HepG2 (cell line): ENCODE data around the gene PAK2. TPM values are rescaled to one million over a fixed set of nuclear protein-coding genes. Genes with fewer than 3 reads are reported as not detected.

ENCODE experiments used
- BHLHE40 ChIP-seq: IDR thresholded peaks from 2 replicates; pipeline ENCODE4 v1.6.1; 2011; ENCODE audit warnings: low read length, improper control_type of control experiment
- CBFB ChIP-seq: sonication (generic); formaldehyde crosslinking; IDR thresholded peaks from 2 replicates; pipeline ENCODE4 v1.4.0; 2020; ENCODE audit warnings: missing genetic modification reagents
- IRF2 ChIP-seq: IDR thresholded peaks from 2 replicates; pipeline ENCODE4 v1.6.1; 2018; ENCODE audit warnings: missing genetic modification reagents, missing compliant biosample characterization
- KDM5A ChIP-seq: fragments of 200-600 bp; sonication (generic); IDR thresholded peaks from 2 replicates; pipeline ENCODE4 v1.7.0; 2018; ENCODE audit warnings: antibody characterized with exemption, mild to moderate bottlenecking, low read length, borderline replicate concordance
- MTA3 ChIP-seq: sonication (generic); formaldehyde crosslinking; IDR thresholded peaks from 2 replicates; pipeline ENCODE4 v1.4.0; 2020; ENCODE audit warnings: missing genetic modification reagents
- RAD51 ChIP-seq: fragments of 450-650 bp; IDR thresholded peaks from 2 replicates; pipeline ENCODE4 v1.6.1; 2016; ENCODE audit warnings: borderline replicate concordance
- TP53 ChIP-seq: sonication (generic); formaldehyde crosslinking; conservative IDR thresholded peaks from 2 replicates; pipeline ENCODE4 v1.4.0; 2020; ENCODE audit warnings: missing genetic modification reagents
- XRCC5 ChIP-seq: fragments of 200-400 bp; formaldehyde crosslinking; optimal IDR thresholded peaks from 2 replicates; pipeline ENCODE3; 2017; ENCODE audit warnings: mild to moderate bottlenecking, low read length
- ZNF160 ChIP-seq: sonication (generic); formaldehyde crosslinking; IDR thresholded peaks from 2 replicates; pipeline ENCODE4 v1.8.0; 2022; ENCODE audit warnings: mild to moderate bottlenecking, inconsistent platforms, missing genetic modification reagents
- ZNF205 ChIP-seq: IDR thresholded peaks from 2 replicates; pipeline ENCODE4 v1.6.1; 2018; ENCODE audit warnings: missing biosample characterization, missing genetic modification reagents
- ZNF263 ChIP-seq: sonication (generic); formaldehyde crosslinking; IDR thresholded peaks from 2 replicates; pipeline ENCODE4 v1.4.0; 2020; ENCODE audit warnings: missing genetic modification reagents
- ZNF343 ChIP-seq: sonication (generic); formaldehyde crosslinking; IDR thresholded peaks from 2 replicates; pipeline ENCODE4 v1.4.0; 2020; ENCODE audit warnings: mild to moderate bottlenecking, missing genetic modification reagents
- ZNF672 ChIP-seq: sonication (generic); formaldehyde crosslinking; IDR thresholded peaks from 2 replicates; pipeline ENCODE4 v1.8.1; 2022; ENCODE audit warnings: missing genetic modification reagents
- ZNF747 ChIP-seq: sonication (generic); formaldehyde crosslinking; IDR thresholded peaks from 2 replicates; pipeline ENCODE4 v1.8.1; 2023; ENCODE audit warnings: missing genetic modification reagents, mild to moderate bottlenecking, borderline replicate concordance
- polyA plus RNA-seq, 8 experiments: library from polyadenylated mRNA; depleted of rRNA in 3 of 8; stranded (reverse) in 7 of 8; unstranded in 1 of 8; fragments of >200 nt; fragmentation: Illumina TruSeq in 4 of 8; extraction: Trizol in 4 of 8; gene quantifications; 2 replicates each; pipeline versions ENCODE4 v1.2.1 to v1.2.3, GENCODE V29; 2011 to 2016; ENCODE audit warnings: low read depth in 4 of 8, missing spikeins in 1 of 8, mixed read lengths in 1 of 8; ENCODE audit not compliant: insufficient read depth in 1 of 8
- total RNA-seq, 5 experiments: library from RNA; depleted of rRNA; stranded (reverse); fragments of >200 nt; fragmentation: Illumina TruSeq; extraction: Trizol; gene quantifications; 2 replicates each; pipeline ENCODE4 v1.2.3, GENCODE V29; 2016; ENCODE audit warnings: low read depth in 1 of 5
- TF ChIP-seq, protein P1 (sequence below): IDR thresholded peaks from 2 replicates; pipeline ENCODE4 v1.6.1; 2016
- TF ChIP-seq, protein P2 (sequence below): IDR thresholded peaks from 2 replicates; pipeline ENCODE4 v1.6.1; 2016; ENCODE audit warnings: low read depth, missing genetic modification reagents, missing compliant biosample characterization
- TF ChIP-seq, protein P3 (sequence below): sonication (generic); formaldehyde crosslinking; IDR thresholded peaks from 2 replicates; pipeline ENCODE4 v1.4.0; 2020; ENCODE audit warnings: missing genetic modification reagents, borderline replicate concordance
- TF ChIP-seq, protein P4 (sequence below): sonication (generic); formaldehyde crosslinking; IDR thresholded peaks from 2 replicates; pipeline ENCODE4 v1.9.0; 2022; ENCODE audit warnings: missing genetic modification reagents, mild to moderate bottlenecking, borderline replicate concordance

PAK2 gene
- total and polyA plus RNA-seq, 2 of the 13 experiments (the other 11 are each of a cell fraction or from before 2014, with no cell fraction given), result 23.0 to 24.7 TPM

DNA sequence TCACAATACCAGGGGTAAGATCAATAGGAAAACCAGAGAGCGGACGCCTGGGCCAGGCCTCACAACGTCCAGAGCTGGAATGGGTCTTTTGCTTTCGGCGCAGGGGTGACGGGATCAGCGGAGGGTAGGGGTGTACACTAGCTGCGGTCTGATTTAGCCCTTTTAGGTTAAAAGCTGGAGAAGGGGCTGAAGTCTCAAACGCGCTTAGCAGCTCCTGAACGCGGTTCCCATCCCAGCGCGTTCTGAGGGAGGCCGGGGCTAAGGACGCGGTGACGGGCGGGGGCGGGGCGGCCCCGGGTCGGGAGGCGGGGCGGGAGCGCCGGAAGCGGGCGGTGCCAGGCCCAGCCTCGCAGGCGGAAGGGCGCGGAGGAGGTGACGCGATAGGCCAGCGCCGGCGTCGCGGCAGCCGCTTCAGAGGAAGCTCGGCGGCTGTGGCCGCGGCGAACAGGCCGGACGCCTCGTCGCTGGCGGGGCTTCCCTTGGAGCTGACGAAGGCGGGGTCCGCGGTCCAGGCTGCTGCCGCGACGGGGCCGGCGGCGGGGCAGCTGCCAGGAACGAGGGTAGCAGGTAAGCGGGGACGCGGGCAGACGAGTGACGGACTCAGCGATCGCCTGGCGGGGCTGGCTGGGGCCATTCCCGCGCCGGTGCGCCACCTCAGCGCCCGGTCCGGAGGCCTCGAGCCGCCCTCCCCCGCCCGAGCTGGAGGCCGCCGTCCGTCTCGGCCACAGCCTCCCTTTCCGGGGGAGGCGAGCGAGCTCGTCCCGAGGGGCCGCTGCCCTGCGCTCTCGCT is 128.0 kb downstream of the PAK2 start, which contains the start of gene SENP5 (continued):
- peak; percentile 83 for TF ChIP-seq ZNF343 (CRISPR knock-in tag)
- 0 out of 2 replicates have a peak, but pooled peaks have one; percentile 21 for TF ChIP-seq ZNF263 (CRISPR knock-in tag)
- TF ChIP-seq, protein P1, sequence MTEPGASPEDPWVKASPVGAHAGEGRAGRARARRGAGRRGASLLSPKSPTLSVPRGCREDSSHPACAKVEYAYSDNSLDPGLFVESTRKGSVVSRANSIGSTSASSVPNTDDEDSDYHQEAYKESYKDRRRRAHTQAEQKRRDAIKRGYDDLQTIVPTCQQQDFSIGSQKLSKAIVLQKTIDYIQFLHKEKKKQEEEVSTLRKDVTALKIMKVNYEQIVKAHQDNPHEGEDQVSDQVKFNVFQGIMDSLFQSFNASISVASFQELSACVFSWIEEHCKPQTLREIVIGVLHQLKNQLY (CRISPR knock-in tag), result no peak
- TF ChIP-seq ZNF747 (CRISPR knock-in tag), result 0 out of 2 replicates have a peak, but pooled peaks have one; percentile 2
- TF ChIP-seq KDM5A, result peak; percentile 79
- no peak for TF ChIP-seq RAD51
- TF ChIP-seq, protein P2, sequence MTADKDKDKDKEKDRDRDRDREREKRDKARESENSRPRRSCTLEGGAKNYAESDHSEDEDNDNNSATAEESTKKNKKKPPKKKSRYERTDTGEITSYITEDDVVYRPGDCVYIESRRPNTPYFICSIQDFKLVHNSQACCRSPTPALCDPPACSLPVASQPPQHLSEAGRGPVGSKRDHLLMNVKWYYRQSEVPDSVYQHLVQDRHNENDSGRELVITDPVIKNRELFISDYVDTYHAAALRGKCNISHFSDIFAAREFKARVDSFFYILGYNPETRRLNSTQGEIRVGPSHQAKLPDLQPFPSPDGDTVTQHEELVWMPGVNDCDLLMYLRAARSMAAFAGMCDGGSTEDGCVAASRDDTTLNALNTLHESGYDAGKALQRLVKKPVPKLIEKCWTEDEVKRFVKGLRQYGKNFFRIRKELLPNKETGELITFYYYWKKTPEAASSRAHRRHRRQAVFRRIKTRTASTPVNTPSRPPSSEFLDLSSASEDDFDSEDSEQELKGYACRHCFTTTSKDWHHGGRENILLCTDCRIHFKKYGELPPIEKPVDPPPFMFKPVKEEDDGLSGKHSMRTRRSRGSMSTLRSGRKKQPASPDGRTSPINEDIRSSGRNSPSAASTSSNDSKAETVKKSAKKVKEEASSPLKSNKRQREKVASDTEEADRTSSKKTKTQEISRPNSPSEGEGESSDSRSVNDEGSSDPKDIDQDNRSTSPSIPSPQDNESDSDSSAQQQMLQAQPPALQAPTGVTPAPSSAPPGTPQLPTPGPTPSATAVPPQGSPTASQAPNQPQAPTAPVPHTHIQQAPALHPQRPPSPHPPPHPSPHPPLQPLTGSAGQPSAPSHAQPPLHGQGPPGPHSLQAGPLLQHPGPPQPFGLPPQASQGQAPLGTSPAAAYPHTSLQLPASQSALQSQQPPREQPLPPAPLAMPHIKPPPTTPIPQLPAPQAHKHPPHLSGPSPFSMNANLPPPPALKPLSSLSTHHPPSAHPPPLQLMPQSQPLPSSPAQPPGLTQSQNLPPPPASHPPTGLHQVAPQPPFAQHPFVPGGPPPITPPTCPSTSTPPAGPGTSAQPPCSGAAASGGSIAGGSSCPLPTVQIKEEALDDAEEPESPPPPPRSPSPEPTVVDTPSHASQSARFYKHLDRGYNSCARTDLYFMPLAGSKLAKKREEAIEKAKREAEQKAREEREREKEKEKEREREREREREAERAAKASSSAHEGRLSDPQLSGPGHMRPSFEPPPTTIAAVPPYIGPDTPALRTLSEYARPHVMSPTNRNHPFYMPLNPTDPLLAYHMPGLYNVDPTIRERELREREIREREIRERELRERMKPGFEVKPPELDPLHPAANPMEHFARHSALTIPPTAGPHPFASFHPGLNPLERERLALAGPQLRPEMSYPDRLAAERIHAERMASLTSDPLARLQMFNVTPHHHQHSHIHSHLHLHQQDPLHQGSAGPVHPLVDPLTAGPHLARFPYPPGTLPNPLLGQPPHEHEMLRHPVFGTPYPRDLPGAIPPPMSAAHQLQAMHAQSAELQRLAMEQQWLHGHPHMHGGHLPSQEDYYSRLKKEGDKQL (CRISPR knock-in tag), result no peak
- peak; percentile 16 for TF ChIP-seq XRCC5
- TF ChIP-seq CBFB (CRISPR knock-in tag), result peak; percentile 73; the same call in 1 of the 2 replicates
- no peak for TF ChIP-seq MTA3 (CRISPR knock-in tag)
- TF ChIP-seq, protein P3, sequence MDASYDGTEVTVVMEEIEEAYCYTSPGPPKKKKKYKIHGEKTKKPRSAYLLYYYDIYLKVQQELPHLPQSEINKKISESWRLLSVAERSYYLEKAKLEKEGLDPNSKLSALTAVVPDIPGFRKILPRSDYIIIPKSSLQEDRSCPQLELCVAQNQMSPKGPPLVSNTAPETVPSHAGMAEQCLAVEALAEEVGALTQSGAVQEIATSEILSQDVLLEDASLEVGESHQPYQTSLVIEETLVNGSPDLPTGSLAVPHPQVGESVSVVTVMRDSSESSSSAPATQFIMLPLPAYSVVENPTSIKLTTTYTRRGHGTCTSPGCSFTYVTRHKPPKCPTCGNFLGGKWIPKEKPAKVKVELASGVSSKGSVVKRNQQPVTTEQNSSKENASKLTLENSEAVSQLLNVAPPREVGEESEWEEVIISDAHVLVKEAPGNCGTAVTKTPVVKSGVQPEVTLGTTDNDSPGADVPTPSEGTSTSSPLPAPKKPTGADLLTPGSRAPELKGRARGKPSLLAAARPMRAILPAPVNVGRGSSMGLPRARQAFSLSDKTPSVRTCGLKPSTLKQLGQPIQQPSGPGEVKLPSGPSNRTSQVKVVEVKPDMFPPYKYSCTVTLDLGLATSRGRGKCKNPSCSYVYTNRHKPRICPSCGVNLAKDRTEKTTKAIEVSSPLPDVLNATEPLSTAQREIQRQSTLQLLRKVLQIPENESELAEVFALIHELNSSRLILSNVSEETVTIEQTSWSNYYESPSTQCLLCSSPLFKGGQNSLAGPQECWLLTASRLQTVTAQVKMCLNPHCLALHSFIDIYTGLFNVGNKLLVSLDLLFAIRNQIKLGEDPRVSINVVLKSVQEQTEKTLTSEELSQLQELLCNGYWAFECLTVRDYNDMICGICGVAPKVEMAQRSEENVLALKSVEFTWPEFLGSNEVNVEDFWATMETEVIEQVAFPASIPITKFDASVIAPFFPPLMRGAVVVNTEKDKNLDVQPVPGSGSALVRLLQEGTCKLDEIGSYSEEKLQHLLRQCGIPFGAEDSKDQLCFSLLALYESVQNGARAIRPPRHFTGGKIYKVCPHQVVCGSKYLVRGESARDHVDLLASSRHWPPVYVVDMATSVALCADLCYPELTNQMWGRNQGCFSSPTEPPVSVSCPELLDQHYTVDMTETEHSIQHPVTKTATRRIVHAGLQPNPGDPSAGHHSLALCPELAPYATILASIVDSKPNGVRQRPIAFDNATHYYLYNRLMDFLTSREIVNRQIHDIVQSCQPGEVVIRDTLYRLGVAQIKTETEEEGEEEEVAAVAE, result no peak
- TF ChIP-seq, protein P4, sequence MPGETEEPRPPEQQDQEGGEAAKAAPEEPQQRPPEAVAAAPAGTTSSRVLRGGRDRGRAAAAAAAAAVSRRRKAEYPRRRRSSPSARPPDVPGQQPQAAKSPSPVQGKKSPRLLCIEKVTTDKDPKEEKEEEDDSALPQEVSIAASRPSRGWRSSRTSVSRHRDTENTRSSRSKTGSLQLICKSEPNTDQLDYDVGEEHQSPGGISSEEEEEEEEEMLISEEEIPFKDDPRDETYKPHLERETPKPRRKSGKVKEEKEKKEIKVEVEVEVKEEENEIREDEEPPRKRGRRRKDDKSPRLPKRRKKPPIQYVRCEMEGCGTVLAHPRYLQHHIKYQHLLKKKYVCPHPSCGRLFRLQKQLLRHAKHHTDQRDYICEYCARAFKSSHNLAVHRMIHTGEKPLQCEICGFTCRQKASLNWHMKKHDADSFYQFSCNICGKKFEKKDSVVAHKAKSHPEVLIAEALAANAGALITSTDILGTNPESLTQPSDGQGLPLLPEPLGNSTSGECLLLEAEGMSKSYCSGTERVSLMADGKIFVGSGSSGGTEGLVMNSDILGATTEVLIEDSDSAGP (CRISPR knock-in tag), result peak; percentile 74
- no peak for TF ChIP-seq BHLHE40
- TF ChIP-seq ZNF160 (CRISPR knock-in tag), result peak; percentile 43; the same call in 1 of the 2 replicates
- peak; percentile 70 for TF ChIP-seq IRF2 (CRISPR knock-in tag)
- no peak for TF ChIP-seq TP53
- no peak for TF ChIP-seq ZNF205 (CRISPR knock-in tag)
- TF ChIP-seq ZNF672 (CRISPR knock-in tag), result no peak
